ENCODE data around the gene FGF2.

DNA sequence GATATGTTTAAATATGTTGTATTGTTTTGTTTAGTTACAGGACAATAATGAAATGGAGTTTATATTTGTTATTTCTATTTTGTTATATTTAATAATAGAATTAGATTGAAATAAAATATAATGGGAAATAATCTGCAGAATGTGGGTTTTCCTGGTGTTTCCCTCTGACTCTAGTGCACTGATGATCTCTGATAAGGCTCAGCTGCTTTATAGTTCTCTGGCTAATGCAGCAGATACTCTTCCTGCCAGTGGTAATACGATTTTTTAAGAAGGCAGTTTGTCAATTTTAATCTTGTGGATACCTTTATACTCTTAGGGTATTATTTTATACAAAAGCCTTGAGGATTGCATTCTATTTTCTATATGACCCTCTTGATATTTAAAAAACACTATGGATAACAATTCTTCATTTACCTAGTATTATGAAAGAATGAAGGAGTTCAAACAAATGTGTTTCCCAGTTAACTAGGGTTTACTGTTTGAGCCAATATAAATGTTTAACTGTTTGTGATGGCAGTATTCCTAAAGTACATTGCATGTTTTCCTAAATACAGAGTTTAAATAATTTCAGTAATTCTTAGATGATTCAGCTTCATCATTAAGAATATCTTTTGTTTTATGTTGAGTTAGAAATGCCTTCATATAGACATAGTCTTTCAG, 68.8 kb downstream of the FGF2 start:
- TF ChIP-seq, protein P1, sequence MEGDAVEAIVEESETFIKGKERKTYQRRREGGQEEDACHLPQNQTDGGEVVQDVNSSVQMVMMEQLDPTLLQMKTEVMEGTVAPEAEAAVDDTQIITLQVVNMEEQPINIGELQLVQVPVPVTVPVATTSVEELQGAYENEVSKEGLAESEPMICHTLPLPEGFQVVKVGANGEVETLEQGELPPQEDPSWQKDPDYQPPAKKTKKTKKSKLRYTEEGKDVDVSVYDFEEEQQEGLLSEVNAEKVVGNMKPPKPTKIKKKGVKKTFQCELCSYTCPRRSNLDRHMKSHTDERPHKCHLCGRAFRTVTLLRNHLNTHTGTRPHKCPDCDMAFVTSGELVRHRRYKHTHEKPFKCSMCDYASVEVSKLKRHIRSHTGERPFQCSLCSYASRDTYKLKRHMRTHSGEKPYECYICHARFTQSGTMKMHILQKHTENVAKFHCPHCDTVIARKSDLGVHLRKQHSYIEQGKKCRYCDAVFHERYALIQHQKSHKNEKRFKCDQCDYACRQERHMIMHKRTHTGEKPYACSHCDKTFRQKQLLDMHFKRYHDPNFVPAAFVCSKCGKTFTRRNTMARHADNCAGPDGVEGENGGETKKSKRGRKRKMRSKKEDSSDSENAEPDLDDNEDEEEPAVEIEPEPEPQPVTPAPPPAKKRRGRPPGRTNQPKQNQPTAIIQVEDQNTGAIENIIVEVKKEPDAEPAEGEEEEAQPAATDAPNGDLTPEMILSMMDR (IDR thresholded peaks at IDR 0.05; ENCODE audit: insufficient read depth, low read length), result no peak
- no peak for TF ChIP-seq POLR2AphosphoS5 (IDR thresholded peaks at IDR 0.05; ENCODE audit: low read depth)

Measured in HL-60 (cell line).